GM21360 (cell line): ENCODE results near the gene TRPM8.
"Not testable (repeated sequence)": the region's sequence is repeated elsewhere in the genome, so short reads cannot be mapped to it uniquely, and the experiment has no call there.

ENCODE experiments used
- ATAC-seq: cut with Tn5 transposase; IDR thresholded peaks from one replicate; pipeline ENCODE4 v1.9.1; 2021; ENCODE audit warnings: mild to moderate bottlenecking, moderate library complexity; ENCODE audit not compliant: unreplicated experiment

The TRPM8 gene

DNA sequence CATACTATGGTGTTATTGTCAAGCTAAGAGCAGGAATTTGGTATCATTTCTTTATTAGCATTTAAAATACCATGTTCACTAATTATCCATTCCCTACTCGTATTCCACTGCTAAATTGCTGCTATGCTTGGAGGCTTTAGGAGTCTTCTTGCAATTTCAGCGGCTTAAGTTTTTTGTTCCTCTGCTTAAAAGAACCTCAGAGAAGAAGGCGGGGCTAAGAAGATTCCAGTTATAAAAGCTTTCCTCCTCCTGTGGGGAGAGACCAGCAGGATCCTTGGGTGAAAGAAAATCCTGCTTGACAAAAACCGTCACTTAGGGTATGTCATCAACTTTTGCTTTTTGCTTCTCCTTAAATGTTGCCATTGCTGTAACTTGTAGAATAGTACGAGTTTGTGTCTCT is at the start of gene TRPM8:
TRPM8 (plus strand) TSS at position 258 of the 400 bp plus-strand sequence. CDS start 9,165 bp downstream, outside the sequence.
- no peak for ATAC-seq

DNA sequence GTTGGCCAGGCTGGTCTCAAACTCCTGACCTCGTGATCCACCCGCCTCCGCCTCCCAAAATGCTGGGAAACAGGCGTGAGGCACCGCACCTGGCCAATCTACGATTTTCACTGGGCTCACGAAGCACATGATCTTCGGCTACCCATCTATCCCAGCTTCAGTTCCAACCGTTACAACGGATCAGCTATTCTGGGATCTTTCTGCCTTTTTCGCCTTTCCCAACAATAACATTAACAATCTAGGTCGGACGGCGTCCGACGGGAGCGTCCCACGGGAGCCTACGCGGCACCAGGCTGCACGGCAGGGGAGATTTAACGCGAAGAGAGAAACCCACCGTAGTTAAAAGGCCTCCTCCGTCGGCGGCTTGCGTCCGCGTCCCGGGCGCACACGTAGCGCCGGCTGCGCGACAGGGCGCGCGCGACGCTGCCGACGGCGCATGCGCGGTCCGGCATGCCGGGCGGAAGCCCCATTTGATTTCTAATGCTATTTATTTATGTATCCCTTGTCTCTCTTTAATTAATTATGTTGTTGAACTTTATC is 49.1 kb upstream of the TRPM8 start, which contains the start of gene MSL3B:
MSL3B (minus strand) TSS at position 394 of the 540 bp plus-strand sequence.
- ATAC-seq = no peak

DNA sequence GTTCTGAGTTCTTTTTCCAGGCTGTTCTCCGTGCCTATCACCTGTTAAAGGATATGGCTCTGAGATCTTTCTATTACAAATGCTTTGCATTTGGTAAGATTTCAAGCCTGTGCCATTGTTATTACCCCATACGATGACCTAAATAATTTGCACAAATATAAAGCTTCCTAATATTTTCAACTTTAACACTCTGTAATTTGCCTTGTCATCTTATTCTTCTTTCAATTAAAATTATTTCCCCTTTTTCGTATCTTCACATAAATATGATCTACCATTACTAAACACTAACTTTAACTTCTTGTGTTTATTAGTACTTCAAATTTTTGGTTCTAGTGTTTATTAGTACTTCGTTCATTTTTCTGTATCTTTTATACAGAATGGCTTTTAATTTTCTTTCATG is 45.7 kb upstream of the TRPM8 start:
- no peak for ATAC-seq

DNA sequence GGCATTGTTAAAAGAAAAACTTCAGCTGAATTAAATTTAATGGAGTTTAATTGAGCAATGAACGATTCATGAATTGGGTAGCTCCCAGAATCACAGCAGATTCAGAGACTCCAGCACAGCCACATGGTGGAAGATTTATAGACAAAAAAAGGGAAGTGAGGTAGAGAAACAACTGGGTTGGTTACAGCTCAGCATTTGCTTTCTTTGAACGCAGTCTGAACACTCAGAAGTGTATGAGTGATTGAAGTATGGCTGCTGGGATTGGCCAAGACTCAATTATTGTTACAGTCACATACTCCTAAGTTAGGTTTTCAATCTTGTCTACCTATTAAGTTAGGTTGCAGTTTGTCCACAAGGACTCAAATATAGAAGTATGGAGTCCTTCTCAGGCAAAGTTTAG is 45.0 kb upstream of the TRPM8 start:
- not testable (repeated sequence) for ATAC-seq

DNA sequence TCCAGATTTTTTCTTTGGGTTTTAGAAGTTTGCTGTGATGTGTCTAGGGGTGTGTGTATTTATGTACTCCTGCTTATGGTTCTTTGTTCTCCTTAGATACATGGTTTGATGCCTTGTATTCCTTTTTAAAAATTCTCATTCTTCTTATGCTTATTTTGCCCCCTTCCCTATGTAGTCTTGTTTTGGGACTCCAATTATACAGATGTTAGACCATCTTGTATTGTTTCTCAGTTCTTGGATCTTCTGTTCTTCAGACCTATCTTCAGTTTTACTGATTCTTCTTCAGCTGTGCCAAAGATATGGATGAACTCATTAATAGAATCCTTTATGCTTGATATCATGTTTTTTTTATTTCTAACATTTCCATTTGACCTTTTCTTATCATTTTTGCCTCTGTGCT is 34.8 kb upstream of the TRPM8 start:
- ATAC-seq = no peak

DNA sequence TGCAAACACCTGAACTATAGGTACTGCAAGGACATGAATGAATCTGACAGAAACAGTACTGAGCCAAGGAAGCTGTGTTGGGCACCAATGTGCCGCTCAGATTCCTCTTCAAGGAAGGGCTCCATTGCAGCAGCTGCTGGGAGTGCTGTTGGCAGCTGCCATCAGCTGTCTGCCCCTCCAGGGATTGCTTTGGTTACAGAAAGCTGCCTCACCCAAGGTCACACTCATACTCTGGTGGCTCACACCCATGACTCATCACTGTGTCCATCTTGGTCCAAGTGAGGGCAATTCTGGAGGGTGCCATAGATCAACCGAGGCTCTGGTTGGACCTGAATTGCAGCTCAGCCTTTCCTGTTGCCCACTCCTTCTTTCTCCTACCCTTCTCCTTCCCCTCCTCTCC is 24.4 kb upstream of the TRPM8 start:
- no peak for ATAC-seq

DNA sequence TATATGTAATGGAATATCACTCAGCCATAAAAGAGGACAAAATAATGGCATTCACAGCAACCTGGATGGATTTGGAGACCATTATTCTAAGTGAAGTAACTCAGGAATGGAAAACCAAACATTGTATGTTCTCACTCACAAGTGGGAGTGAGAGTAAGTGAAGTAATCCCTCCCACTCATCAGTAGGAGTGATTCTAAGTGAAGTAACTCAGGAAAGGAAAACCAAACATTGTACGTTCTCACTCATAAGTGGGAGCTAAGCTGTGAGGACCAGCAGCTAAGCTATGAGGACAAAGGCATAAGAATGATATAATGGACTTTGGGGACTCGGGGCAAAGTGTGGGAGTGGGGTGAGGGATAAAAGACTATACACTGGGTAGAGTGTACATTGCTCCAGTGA is 20.9 kb upstream of the TRPM8 start:
- ATAC-seq = not testable (repeated sequence)

DNA sequence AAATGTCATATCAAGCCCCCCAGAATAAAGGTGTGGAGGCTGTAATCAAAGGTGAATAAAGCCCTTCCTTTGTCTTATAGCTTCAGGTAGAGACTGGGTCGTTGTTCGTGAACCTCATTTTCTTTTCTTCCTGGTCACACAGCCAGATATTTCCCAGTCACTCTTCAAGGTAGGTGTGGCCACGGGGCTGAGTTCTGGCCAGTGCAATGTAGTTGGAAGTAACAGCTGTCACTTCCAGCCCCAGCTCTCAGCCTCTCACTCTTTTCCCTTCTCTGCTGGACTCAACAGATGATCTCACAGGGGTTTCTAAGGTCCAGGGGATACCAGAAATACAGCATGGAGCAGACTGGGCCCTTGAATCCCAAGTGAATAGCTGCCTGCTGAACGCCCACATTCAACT is 15.8 kb upstream of the TRPM8 start:
- no peak for ATAC-seq

DNA sequence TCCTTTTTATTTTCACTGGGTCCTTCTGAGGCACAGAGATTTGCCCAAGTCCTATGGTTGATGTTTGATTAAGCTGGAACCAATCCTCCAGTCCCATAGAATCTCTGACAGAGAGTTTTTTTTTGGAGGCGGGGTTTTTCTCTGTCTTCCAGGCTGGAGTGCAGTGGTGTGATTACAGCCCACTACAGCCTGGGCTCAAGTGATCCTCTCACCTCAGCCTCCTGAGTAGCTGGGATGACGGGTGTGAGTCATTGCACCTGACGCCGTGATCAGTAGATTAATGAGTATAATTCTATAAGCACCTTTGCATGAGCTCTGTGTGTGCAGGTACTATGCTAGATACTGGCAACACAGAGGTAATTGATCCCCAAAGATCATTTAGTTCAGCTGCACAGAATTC is 15.3 kb upstream of the TRPM8 start:
- ATAC-seq = no peak

DNA sequence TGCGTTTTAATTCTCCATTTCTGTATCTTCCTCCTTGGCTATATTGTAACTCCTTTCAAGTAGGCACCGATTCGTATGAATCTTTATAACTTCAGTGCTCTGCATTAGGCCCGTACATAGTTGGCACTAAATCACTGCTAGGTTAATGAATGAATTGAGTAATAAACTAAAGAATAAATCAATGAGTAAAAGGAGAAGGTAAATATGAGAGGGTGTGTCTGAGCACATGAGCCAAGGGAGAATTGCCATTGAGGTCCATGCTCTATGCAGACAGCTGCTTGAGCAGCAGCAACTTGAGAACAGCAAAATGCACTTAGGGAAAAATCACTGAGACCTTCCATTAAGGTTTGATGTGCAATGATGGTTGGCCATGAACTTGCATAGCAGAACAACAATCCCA is 11.2 kb upstream of the TRPM8 start:
- no peak for ATAC-seq

DNA sequence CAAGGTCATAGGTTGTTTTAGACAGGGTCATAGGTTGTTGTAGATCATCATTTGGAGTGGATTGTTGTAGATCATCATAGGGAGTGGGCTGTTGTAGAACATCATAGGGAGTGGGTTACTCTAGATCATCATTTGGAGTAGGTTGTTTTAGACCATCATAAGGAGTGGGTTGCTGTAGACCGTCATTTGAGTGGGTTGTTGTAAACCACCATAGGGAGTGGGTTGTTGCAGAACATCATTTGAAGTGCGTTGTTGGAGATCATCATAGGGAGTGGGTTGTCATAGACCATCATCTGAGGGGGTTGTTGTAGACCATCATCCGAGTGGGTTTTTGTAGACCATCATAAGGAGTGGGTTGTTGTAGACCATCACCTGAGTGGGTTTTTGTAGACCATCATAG is 9.5 kb upstream of the TRPM8 start:
- no peak for ATAC-seq

DNA sequence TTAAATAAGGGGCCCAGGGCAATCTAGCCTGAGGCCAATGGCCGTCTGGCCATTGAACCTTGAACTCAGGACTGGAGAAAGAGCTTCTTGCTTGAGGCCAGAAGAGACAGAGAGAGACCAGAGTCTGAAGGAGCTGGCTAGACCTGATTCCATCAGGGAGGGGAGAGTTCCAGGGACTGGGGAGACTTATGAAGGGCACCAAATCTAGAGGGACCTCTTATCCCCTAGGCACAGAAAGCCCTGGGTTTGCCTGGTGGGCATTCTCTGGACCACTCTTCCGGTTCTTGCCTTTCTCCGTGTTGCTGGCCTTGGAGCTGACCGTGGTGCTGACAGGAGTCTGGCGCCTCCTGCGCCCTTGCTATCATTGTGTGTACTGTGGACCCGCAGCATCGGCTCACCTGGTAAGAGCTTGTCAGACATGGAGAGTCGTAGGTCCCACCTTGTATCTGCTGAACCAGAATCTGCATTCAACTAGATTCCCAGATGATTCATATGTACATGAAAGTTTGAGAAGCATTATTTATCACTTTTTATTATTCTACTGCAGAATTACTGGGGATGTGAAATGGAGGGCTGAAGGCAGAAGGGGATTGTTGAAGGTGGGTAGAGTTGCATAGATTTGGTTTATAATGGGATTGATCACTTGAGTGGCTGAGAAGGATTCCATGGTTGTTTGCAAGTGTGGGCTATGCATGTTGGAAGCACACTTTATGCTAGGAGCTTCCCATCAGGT is 4.3 kb upstream of the TRPM8 start:
- ATAC-seq = no peak

DNA sequence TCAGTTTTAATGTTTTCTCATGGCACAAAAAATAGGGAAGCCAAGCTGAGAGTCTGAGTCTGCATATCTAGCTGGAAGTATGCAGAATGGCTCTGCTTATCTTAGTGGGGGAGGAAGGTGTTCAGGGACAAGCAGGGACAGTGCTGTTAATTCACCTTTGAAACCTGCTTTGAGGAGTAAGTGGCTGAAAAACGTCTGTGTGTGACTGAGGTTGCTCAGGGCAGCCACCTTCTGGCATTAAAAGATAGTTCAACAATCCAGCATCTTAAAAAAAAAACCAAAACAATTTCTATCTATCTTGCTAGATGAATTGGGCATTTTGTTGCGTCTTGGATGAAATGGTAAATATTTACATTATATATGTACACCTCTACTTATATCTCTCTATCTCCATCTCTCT is 2.0 kb upstream of the TRPM8 start:
- no peak for ATAC-seq

DNA sequence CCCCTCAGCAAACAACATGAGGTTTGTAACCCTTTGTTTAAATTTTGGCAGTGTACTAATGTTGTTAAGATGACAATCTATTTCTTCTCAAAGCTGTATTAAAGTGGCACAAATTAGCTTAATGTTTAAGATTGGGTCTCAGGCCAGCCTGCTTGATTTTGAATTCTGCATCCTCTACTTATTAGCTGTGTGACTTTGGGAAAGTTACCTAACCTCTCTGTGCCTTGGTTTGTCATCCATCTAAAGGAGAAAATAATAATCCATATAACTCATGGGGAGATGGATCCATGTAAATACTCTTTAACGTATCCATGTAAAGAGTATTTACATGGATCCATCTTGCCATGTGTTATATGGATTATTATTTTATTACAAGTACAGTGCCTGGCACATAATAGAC is 2.1 kb downstream of the TRPM8 start:
- ATAC-seq = no peak

DNA sequence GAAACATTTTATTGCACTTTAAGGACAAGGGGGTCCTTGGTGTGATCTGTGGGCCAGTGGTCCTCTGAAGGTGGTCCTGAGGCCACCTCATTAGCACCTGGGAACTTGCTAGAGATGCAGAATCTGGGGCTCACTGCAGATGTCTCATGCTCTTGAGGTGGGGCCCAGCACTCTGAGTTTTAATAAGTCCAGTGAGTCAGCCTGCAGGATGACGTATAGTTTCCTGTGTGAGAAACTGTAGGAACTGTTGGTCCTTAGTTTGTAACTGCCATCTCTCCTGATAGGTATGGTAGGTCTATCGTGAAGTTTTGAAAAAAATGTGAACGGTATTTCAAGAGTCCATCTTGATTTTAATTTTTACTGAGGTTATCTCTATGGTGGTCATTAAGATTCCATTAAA is 2.8 kb downstream of the TRPM8 start:
- no peak for ATAC-seq

DNA sequence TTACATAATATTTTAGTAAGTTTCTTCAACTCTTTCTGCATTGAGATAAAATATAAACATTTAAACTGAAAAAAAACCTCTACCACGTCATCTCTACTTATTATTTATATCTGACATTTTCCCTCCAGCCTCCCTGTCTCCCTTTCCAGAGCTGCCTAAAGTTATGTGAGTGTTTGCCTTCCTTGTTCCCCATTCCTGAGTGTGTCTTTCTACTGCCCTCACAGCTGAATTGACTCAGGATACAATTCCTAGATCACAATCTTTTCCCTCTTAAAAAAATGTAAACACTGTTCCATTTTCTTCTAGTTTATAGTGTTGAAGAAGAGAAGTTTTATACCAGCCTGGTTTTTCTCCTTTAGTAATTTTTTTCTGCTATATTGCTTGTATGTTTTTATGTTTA is 5.3 kb downstream of the TRPM8 start:
- ATAC-seq = no peak

DNA sequence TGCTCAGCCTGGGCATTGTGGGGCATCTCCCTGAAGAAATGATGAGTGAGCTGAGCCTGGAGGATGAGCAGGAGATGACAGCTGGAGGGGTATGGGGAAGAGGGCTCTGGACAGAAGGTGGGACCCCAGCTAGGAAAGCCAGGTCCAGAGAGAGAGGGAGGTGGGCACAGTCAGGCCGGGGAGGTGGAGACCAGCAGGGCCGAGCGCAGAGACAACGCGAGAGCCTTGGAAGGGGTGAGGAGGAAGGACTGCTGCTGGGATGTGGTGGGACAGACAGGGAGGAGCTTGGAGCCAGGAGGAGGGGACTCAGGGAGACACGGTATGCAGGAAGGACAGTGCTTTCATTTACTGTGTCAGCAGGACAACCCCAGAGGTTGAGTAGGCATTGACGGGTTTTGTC is 8.2 kb downstream of the TRPM8 start:
- no peak for ATAC-seq

DNA sequence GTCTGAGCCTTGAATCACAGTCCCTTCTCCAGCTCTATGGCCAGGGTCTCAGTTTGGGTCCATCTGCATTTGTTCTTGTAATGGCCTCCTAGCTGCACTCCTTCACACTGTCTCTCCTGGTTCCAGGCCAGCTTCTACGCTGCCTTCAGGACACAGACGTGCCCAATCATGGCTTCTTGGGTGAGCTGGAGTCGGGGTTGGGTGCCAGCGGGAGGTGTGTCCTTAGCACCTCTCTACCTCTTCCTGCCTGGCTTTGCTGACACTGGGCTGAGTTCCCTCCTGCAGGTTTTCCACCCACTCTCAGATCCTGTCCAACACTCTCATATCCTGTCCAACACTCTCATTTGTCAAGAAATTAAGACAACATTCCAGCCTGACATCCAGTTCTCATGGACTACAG is 9.6 kb downstream of the TRPM8 start:
- ATAC-seq = no peak

DNA sequence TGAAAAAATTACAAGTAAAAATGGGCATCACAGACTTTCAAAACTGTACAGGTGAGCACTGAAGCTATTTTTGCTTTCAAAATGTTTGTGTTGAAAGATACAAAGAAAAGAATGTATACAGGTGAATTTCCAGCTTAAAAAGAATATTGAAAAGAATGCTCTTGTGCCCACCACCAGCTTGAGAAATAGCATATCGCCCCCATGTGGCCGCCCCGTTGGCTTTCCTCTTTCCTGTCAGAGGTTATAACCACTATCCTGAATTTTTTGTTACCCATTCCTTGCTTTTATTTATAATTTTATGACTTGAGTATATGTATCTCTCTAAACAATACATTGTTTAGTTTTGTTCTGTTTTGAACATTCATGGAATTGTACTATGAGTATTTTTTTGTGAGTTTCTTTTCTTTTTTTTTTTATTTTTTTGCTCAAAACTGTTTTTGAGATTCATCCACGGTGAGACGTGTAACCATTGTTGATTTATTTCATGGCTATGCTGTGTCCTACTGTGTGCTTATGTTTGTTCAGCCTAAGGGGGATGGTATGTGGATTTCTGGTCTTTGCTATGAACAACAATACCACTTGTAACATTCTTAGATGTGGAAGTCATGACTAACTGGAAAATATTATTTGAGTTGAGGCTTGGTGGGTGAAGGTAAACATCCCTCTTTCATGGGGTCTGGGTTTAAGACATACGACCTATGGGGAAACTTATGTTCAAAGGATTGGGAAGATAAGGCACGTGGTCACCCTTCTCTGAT is 11.6 kb downstream of the TRPM8 start:
- ATAC-seq = no peak

DNA sequence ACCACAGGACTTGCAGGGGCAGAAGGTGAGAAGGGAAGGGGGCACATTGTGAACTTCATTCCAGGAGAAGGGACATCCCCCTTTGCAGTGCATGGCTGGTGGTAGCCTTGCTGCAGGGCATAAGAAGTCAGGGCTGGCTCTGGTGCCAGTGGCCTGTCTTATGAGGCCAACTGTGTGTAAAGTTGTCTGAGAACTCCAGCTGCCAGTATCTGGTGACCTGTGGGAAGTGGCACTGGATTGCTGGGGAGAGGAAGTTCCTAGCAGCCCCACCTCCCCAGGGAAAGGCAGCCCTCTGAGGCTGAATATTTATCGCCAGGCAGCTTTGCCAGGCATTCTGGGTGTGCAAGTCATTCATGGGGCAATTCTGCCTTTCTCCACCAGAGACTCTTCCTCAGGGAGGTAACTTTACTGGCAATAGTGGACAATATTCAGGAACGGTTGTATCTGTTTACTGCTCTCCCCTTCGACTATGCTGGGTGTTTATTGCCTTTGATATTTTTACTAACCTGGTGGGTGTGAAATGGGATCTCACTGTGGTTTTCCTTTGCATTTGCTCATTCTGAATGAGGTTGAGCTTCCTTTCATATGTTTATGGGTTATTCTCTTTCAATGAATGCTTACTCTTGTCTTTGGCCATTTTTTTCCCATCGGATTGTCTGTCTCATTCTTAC is 12.3 kb downstream of the TRPM8 start:
- ATAC-seq = no peak

DNA sequence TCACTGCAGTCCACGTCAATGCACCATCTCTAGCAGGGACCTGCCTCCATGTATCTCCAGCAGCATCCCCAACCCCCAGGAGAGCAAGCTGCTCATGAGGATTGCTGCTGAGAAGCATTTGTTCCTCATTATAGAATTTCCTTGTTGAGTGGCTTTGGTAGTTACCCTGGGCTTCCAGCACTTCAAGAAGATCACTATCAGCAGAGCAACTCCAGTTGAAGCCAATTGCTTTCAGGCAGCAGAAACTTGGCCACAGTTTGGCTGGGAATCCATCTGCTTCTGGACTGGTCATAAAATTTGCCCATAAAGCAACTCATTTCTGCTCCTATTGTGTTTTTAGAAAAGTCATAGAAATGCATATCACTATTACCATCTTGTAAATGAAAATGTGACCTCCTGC is 17.4 kb downstream of the TRPM8 start:
- no peak for ATAC-seq

DNA sequence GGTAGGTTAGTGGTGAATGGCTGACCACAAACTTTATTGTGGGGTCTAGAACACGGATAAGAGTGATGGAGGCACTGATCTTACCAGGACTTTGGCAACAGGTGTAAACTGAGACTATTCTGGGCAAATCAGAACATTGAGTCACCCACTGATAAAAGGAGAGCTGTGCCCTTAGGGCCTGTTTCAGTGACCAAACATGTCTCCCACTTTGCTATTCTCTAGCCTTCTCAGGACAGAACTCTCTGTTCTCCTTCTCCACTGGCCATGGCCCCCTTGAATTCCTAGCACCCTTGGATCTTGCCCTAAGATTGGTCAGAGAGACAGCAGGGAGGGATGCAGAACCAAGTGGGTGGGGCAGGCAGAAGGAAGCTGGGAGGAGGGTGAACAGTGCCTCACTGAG is 18.3 kb downstream of the TRPM8 start:
- ATAC-seq = no peak
